Endothelial cell of umbilical vein (primary cell): ENCODE results near the gene TMEM209. TPM values are rescaled to one million over a fixed set of nuclear protein-coding genes. Genes with fewer than 3 reads are reported as not detected.

Experiments
- BruUV-seq: library from RNA; stranded (reverse); fragments of 400-500 nt; replicated peaks from 2 replicates; lab custom pipeline; 2021; lab: Mats Ljungman, UMichigan
- CTCF ChIA-PET: fragments of 300-600, 350-600 bp; sonication (Branson Sonifier 250); formaldehyde crosslinking; loops from one replicate; lab custom pipeline; 2021; ENCODE audit warnings: antibody characterized with exemption, inconsistent platforms; lab: Charles Lee
- POLR2A ChIA-PET: fragments of 300-600, 350-600 bp; sonication (Branson Sonifier 250); formaldehyde crosslinking; loops from one replicate; lab custom pipeline; 2021; ENCODE audit warnings: antibody characterized with exemption, inconsistent platforms; lab: Charles Lee
- DNase-seq: peaks from one replicate; pipeline ENCODE4 v3.0.0-alpha.2; 2011; ENCODE audit warnings: low read depth, low spot score
- FAIRE-seq: peaks from 2 replicates; lab custom pipeline; 2011; peaks lifted over from hg19 to GRCh38; lab: Jason Lieb, UNC
- H2AFZ ChIP-seq: 2 replicates; pipeline ENCODE4 v1.6.0; 2012; ENCODE audit warnings: low read depth, low read length, control low read depth, inconsistent platforms
- H3K27ac ChIP-seq: 2 replicates; pipeline ENCODE4 v1.5.1; 2011; ENCODE audit warnings: low read depth, mild to moderate bottlenecking, control low read depth, low read length, moderate library complexity; ENCODE audit not compliant: insufficient read depth
- H3K27me3 ChIP-seq, 2 experiments: 2 replicates each; pipeline versions ENCODE4 v1.6.0 to v1.6.1; 2011; ENCODE audit warnings: low read length in 2 of 2, mixed read lengths in 1 of 2; ENCODE audit not compliant: control insufficient read depth in 2 of 2, insufficient read depth in 2 of 2
- H3K36me3 ChIP-seq, 2 experiments: 2 replicates in 1 of 2; 3 replicates in 1 of 2; pipeline ENCODE4 v1.5.1; 2011; ENCODE audit warnings: low read length in 2 of 2, mild to moderate bottlenecking in 1 of 2, moderate library complexity in 1 of 2; ENCODE audit not compliant: control insufficient read depth in 2 of 2, insufficient read depth in 2 of 2; ENCODE audit errors: extremely low read depth in 1 of 2
- H3K4me1 ChIP-seq: 3 replicates; pipeline ENCODE4 v1.5.1; 2011; ENCODE audit warnings: mild to moderate bottlenecking, low read length; ENCODE audit not compliant: control insufficient read depth, insufficient read depth; ENCODE audit errors: extremely low read depth
- H3K4me2 ChIP-seq: 2 replicates; pipeline ENCODE4 v1.6.1; 2011; ENCODE audit warnings: low read length, control low read depth, mixed read lengths; ENCODE audit not compliant: insufficient read depth
- H3K4me3 ChIP-seq, 3 experiments: fragments of 200-600 bp in 1 of 3; sonication (generic), shearing (Covaris generic) in 1 of 3; replicated peaks in 1 of 3; 2 replicates each; pipeline ENCODE4 v1.5.1; 2011 to 2016; ENCODE audit warnings: control low read depth in 3 of 3, low read length in 3 of 3, mild to moderate bottlenecking in 2 of 3, inconsistent platforms in 1 of 3, low read depth in 1 of 3, moderate library complexity in 1 of 3; ENCODE audit not compliant: insufficient read depth in 1 of 3
- H3K79me2 ChIP-seq: 2 replicates; pipeline ENCODE4 v1.6.0; 2012; ENCODE audit warnings: low read length, inconsistent platforms; ENCODE audit not compliant: control insufficient read depth, insufficient read depth
- H3K9ac ChIP-seq: replicated peaks from 2 replicates; pipeline ENCODE3; 2011; ENCODE audit warnings: low read length, control low read depth; ENCODE audit not compliant: insufficient read depth; ENCODE audit errors: extremely low read depth
- H3K9me1 ChIP-seq: replicated peaks from 3 replicates; pipeline ENCODE4 v1.6.0; 2011; ENCODE audit warnings: mild to moderate bottlenecking, low read length; ENCODE audit not compliant: control insufficient read depth, insufficient read depth; ENCODE audit errors: extremely low read depth
- H3K9me3 ChIP-seq: replicated peaks from 2 replicates; pipeline ENCODE4 v1.5.1; 2012; ENCODE audit warnings: low read length, inconsistent platforms; ENCODE audit not compliant: control insufficient read depth, insufficient read depth
- H4K20me1 ChIP-seq: replicated peaks from 2 replicates; pipeline ENCODE3; 2011; ENCODE audit warnings: mild to moderate bottlenecking, low read length; ENCODE audit not compliant: control insufficient read depth, insufficient read depth; ENCODE audit errors: extremely low read depth
- CTCF ChIP-seq, 2 donors: IDR thresholded peaks; 1 replicate in 1 of 2; 2 replicates in 1 of 2; pipeline ENCODE4 v1.5.1; 2011; ENCODE audit warnings: low read length in 2 of 2, mild to moderate bottlenecking in 2 of 2, moderate library complexity in 2 of 2, control low read depth in 1 of 2, inconsistent platforms in 1 of 2, low read depth in 1 of 2; ENCODE audit not compliant: insufficient read depth in 1 of 2; ENCODE audit errors: extremely low read depth in 1 of 2
- EZH2 ChIP-seq: IDR thresholded peaks from 2 replicates; pipeline ENCODE4 v1.6.1; 2012; ENCODE audit warnings: borderline replicate concordance, low read depth, mild to moderate bottlenecking, moderate library complexity, low read length, inconsistent platforms; ENCODE audit not compliant: severe bottlenecking
- FOS ChIP-seq: IDR thresholded peaks from 2 replicates; pipeline ENCODE4 v1.6.1; 2011; ENCODE audit warnings: mild to moderate bottlenecking, low read length, moderate library complexity, borderline replicate concordance; ENCODE audit not compliant: insufficient read depth
- GATA2 ChIP-seq: IDR thresholded peaks from 2 replicates; pipeline ENCODE4 v1.7.0; 2011; ENCODE audit warnings: low read depth, mild to moderate bottlenecking, moderate library complexity, mixed read lengths, low read length; ENCODE audit not compliant: insufficient read length, insufficient read depth
- JUN ChIP-seq: IDR thresholded peaks from 2 replicates; pipeline ENCODE4 v1.6.1; 2011; ENCODE audit warnings: borderline replicate concordance, low read depth; ENCODE audit not compliant: insufficient read length, insufficient read depth
- MYC ChIP-seq: IDR thresholded peaks from one replicate; pipeline ENCODE4 v1.6.1; 2011; ENCODE audit warnings: mild to moderate bottlenecking, low read depth, low read length
- POLR2A ChIP-seq: IDR thresholded peaks from 2 replicates; pipeline ENCODE4 v1.6.1; 2012; ENCODE audit warnings: low read depth, mild to moderate bottlenecking, control low read depth, low read length
- POLR2AphosphoS5 ChIP-seq: IDR thresholded peaks from 2 replicates; pipeline ENCODE4 v1.6.1; 2012; ENCODE audit warnings: low read depth, mild to moderate bottlenecking, control low read depth, low read length, moderate library complexity; ENCODE audit not compliant: insufficient read depth
- dilution Hi-C: fragments of 300-500 bp; cut with MboI; formaldehyde crosslinking; loops from one replicate; pipeline ENCODE4 v1.15.0; 2019; ENCODE audit warnings: low sequenced_read_pairs; ENCODE audit not compliant: extremely low pct_ligation_motif_present
- intact Hi-C: fragments of 100-400 bp; cut with micrococcal nuclease; formaldehyde crosslinking; loops from one replicate; pipeline ENCODE4 v1.10.0; 2022
- polyA plus RNA-seq, 4 experiments: library from polyadenylated mRNA; depleted of rRNA in 3 of 4; stranded (reverse) in 3 of 4; unstranded in 1 of 4; fragments of >200 nt; gene quantifications; 2 replicates each; pipeline versions ENCODE4 v1.2.1 to v1.2.3, GENCODE V29; 2011 to 2012; ENCODE audit warnings: missing spikeins in 1 of 4
- total RNA-seq: library from RNA; stranded (reverse); gene quantifications from 2 replicates; pipeline ENCODE4 v1.2.3, GENCODE V29; 2021
- TF ChIP-seq, protein P1 (sequence below): IDR thresholded peaks from 2 replicates; pipeline ENCODE4 v1.6.1; 2011; ENCODE audit not compliant: insufficient read depth, insufficient read length

The TMEM209 gene
- total and polyA plus RNA-seq, 2 donors (not counting 3 experiments of a cell fraction or from before 2014, with no cell fraction given) = 13.0 to 16.6 TPM

- H2AFZ ChIP-seq = no peak overlapping the region
- H3K9me1 ChIP-seq = no peaks in the 10 kb centered on the region
- no TSS peak for BruUV-seq
- no peaks in the 10 kb centered on the region for H3K9me3 ChIP-seq
- POLR2A ChIA-PET = no interaction called here
- no peak for TF ChIP-seq JUN
- no peak for TF ChIP-seq POLR2AphosphoS5
- TF ChIP-seq POLR2A = no peak
- no peak for TF ChIP-seq FOS
- TF ChIP-seq GATA2 = no peak
- no peak for TF ChIP-seq CTCF (IDR thresholded peaks at IDR 0.05; ENCODE audit: extremely low read depth in 1 of 2, insufficient read depth in 1 of 2, low read depth in 1 of 2, low read length in 2 of 2)
- TF ChIP-seq MYC = no peak
- TF ChIP-seq EZH2 = no peak
- TF ChIP-seq, protein P1, sequence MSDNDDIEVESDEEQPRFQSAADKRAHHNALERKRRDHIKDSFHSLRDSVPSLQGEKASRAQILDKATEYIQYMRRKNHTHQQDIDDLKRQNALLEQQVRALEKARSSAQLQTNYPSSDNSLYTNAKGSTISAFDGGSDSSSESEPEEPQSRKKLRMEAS = no peak
- no peak overlapping the region for H3K9ac ChIP-seq
- H3K36me3 ChIP-seq = peaks cover 8 to 10% of the 10 kb centered on the region in 2 experiments
- DNase-seq = no peak
- H3K27ac ChIP-seq = no peak overlapping the region
- intact Hi-C loops (no loop called here), dilution Hi-C loops (no loop called here)
- no peak overlapping the region for H3K4me3 ChIP-seq
- no peak for FAIRE-seq
- H3K79me2 ChIP-seq = no peaks in the 10 kb centered on the region
- CTCF ChIA-PET = no interaction called here
- no peaks in the 10 kb centered on the region for H4K20me1 ChIP-seq
- H3K4me1 ChIP-seq = no peaks in the 10 kb centered on the region
- H3K27me3 ChIP-seq = no peaks in the 10 kb centered on the region
- H3K4me2 ChIP-seq = no peak overlapping the region
Measured at GRCh38 chr7:130124711-130125110, 80.5 kb downstream of the TMEM209 start.
